ENCODE data around the gene TSEN2.
A peak's percentile ranks its signal among the peaks of the same experiment; 100 is the strongest.
"Not testable (repeated sequence)": the region's sequence is repeated elsewhere in the genome, so short reads cannot be mapped to it uniquely, and the experiment has no call there.

The TSEN2 gene

DNA sequence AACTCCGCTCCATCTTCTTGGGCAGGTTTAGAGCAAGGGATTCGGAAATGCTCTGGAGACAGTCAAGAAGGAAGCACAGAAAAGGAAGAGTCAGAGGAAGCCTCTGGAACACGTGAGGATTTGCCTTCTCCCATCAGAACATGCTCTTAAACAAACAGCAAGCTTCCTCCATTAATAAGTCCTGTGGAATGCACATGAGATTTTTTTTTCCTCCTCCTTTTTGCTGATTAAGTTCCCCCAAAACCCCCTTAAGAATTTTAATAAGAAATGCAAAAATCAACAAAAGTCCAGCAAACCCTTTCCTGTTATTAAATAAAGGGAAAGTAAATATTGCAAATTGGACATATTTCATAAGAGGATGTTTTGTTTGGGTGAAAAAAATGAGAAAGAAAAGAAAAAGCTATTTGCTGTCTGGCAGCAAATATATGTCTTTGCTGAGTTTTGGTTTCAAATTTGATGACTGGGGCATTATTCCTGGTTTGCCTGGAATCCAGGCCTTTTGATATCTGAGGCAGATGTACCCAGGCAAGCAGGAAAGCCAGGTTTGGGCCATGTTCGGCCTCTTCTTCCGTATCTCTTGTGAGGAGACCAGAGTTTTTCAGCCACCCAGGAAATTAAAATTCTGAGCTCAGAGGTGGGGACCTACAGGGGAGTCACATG is 7.9 kb upstream of the TSEN2 start:
- Mint-ChIP-seq H3K4me3 (no peak overlapping the region), H3K36me3 (ENCODE audit: low read depth) (no peaks in the 10 kb centered on the region), H3K27ac (no peak overlapping the region), H3K9me3 (no peaks in the 10 kb centered on the region), H3K27me3 (ENCODE audit: low read depth) (no peaks in the 10 kb centered on the region), H3K4me1 (ENCODE audit: low read depth) (peaks cover 2% of the 10 kb centered on the region)

DNA sequence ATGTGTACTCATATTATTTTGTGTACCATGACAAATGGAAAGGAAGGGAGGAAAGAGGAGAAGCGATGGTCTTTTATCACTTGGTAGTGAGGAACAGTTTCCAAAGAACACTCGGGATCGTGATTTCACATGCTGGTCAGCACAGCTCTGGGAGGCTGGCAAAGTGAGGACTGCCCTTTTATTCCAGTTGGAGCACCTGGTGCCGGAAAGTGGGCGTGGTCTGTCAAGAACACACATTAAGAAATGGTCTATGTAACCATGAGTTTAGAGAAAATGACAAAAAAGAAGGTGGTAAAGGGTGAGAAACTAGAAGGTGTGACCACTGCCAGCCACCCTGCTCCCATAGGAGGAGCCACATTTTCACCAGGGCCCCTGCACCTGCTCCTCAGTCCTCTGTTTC is 7.0 kb upstream of the TSEN2 start:
- no peaks in the 10 kb centered on the region for H3K9me3 Mint-ChIP-seq

DNA sequence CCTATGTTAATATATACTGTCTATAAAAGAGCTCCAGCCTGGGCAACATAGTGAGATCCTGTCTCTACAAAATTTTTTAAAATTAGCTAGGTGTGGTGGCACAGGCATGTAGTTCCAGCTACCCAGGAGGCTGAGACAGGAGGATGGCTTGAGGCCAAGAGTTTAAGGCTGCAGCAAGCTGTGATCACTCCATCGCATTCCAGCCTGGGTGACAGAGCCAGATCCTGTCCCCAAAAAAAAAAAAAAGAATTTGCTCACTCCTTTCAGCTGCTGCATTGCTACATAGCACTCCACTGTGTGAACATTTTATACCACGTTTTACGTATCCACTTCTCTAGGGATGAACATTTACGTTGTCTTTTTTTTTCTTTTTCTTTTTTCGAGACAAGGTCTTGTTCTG is 6.0 kb upstream of the TSEN2 start:
- no peak overlapping the region for H3K4me3 Mint-ChIP-seq
- no peaks in the 10 kb centered on the region for H3K36me3 Mint-ChIP-seq (ENCODE audit: low read depth)
- H3K9me3 Mint-ChIP-seq: no peaks in the 10 kb centered on the region
- peaks cover 6% of the 10 kb centered on the region for H3K4me1 Mint-ChIP-seq (ENCODE audit: low read depth)
- H3K27ac Mint-ChIP-seq: no peak overlapping the region
- H3K27me3 Mint-ChIP-seq (ENCODE audit: low read depth): no peaks in the 10 kb centered on the region

More for the DNA sequence above, 7.0 kb upstream of the TSEN2 start:
- H3K36me3 Mint-ChIP-seq (ENCODE audit: low read depth): no peaks in the 10 kb centered on the region
- no peak overlapping the region for H3K27ac Mint-ChIP-seq
- H3K4me3 Mint-ChIP-seq: no peak overlapping the region
- peaks cover 2% of the 10 kb centered on the region for H3K4me1 Mint-ChIP-seq (ENCODE audit: low read depth)
- H3K27me3 Mint-ChIP-seq (ENCODE audit: low read depth): no peaks in the 10 kb centered on the region

DNA sequence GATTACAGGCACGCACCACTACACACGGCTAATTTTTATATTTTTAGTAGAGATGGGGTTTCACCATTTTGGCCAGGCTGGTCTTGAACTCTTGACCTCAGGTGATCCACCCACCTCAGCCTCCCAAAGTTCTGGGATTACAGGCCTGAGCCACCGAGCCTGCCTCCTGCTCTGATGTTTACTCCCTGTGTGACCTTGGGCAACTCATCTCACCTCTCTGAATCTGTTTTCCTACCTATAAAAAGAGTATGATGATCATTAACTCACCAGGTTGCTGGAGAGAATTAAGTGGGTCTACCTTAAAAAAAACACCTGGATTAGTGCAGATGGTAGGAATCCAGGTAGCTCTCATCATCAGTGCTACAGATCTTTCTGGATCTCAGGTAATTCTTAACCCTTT is 5.1 kb upstream of the TSEN2 start:
- not testable (repeated sequence) for H3K4me3 Mint-ChIP-seq; H3K27me3 Mint-ChIP-seq (ENCODE audit: low read depth); H3K36me3 Mint-ChIP-seq (ENCODE audit: low read depth); H3K9me3 Mint-ChIP-seq; H3K27ac Mint-ChIP-seq
- peaks cover 14% of the 10 kb centered on the region for H3K4me1 Mint-ChIP-seq (ENCODE audit: low read depth)

DNA sequence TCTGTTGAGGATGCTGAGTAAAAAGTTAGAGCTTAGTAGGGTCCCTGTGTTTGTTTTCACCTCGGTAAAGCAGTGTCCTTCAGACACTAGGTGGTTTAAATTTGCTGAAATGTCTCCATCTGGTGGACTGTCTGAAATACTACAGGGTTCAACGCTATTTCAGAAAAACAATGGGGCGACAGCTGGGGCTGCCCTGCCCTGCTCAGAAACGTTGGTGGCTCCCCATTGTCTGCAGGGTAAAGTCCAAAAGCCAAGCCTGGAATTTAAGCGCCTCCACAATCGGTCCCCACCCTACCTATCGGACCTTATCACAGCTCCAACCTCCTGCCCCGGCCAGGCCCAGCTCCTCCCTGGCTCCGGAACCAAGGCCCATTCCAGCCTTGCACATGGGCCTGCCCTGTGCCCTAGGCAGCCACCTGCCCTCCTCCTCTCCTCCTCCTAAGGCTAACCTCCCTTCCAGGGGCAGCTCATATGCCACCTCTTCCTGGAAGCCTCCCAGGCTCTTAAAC is 4.3 kb upstream of the TSEN2 start:
- no peaks in the 10 kb centered on the region for H3K9me3 Mint-ChIP-seq
- H3K4me3 Mint-ChIP-seq: no peak overlapping the region
- no peaks in the 10 kb centered on the region for H3K36me3 Mint-ChIP-seq (ENCODE audit: low read depth)
- H3K27ac Mint-ChIP-seq: no peak overlapping the region
- peaks cover 17% of the 10 kb centered on the region for H3K4me1 Mint-ChIP-seq (ENCODE audit: low read depth)
- no peaks in the 10 kb centered on the region for H3K27me3 Mint-ChIP-seq (ENCODE audit: low read depth)

DNA sequence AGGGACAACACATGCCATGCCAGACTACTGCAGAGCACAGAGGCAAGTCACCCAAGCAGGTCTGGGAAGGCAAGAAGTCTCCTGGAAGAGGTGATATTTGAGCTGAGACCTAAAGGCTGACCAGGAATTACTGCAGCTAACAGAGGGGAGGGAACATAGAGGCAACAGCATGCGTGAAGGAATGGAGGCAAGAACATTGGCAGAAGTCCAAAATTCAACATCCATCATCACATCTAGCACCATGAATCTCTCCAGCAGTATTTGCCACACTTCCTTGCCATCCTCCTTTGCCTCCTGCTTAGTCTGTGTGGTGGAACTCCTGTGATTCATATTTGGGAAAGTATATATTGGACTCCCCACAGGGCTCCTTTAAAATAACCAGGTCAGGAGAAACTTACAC is 870 bp upstream of the TSEN2 start:
- Mint-ChIP-seq H3K9me3 (no peaks in the 10 kb centered on the region), H3K4me1 (ENCODE audit: low read depth) (peaks cover 22% of the 10 kb centered on the region), H3K36me3 (ENCODE audit: low read depth) (no peaks in the 10 kb centered on the region), H3K27ac (peak overlapping the region; percentile 91), H3K27me3 (ENCODE audit: low read depth) (no peaks in the 10 kb centered on the region), H3K4me3 (peak overlapping the region; percentile 95)

DNA sequence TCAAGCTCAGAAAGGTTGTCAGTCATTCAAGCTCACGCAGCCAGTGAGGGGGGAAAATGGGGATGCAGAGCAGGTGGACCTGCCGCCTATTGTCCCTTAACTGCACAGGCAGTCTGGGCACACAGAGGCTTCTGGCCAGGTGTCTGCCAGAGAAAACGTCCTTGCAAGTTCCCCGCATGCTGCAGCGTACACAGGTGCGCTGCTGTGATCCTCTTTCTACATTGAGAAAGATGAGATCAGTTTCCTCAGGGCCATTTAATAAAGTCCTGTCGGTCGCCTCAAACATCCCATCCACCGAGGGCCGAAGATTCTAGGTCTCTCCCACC is 445 bp upstream of the TSEN2 start:
- H3K36me3 Mint-ChIP-seq (ENCODE audit: low read depth): no peaks in the 10 kb centered on the region
- peak overlapping the region; percentile 95 for H3K4me3 Mint-ChIP-seq
- H3K4me1 Mint-ChIP-seq (ENCODE audit: low read depth): peaks cover 22% of the 10 kb centered on the region

DNA sequence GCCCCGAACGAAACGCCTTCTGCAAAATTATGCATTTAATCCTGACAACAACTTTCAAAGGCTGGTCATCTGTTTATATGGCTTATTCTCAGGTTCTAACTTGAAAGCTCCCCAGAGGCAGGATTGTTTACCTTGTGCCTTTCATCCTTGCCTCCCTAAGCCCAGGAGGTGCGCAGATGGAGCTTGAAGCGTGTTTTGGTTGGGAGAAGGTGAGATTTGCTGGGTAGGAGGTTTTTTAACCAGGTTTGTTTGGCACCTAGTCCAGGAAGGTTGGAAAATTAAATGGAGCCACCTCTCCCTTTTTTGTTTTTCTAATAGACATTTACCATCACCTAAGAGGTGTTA is 675 bp downstream of the TSEN2 start:
- peak overlapping the region; percentile 95 for H3K4me3 Mint-ChIP-seq

More for the DNA sequence above, 445 bp upstream of the TSEN2 start:
- H3K27ac Mint-ChIP-seq: peak overlapping the region; percentile 91
- H3K9me3 Mint-ChIP-seq: no peaks in the 10 kb centered on the region
- H3K27me3 Mint-ChIP-seq (ENCODE audit: low read depth): no peaks in the 10 kb centered on the region

DNA sequence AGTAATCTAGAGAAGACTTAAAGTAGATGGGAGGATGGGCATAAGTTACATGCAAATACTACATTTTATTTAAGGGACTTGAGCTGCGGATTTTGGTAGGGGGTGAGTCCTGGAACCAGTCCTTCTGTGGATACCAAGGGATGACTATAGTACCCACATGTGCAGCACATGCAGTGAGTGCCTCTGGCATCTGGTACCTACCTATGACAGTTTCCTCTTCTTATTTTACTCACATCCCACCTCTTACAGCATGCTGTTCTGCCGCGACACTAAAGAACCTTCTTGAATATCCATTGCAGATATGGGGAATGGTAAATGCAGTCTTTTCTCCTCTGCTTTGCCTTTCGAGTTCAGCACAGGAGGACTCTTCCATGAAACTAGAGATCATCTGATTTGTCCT is 1.7 kb downstream of the TSEN2 start:
- Mint-ChIP-seq H3K4me3 (no peak overlapping the region), H3K4me1 (ENCODE audit: low read depth) (peaks cover 20% of the 10 kb centered on the region), H3K27ac (no peak overlapping the region), H3K9me3 (no peaks in the 10 kb centered on the region), H3K36me3 (ENCODE audit: low read depth) (peaks cover 3% of the 10 kb centered on the region), H3K27me3 (ENCODE audit: low read depth) (no peaks in the 10 kb centered on the region)

More for the DNA sequence above, 675 bp downstream of the TSEN2 start:
- Mint-ChIP-seq H3K9me3 (no peaks in the 10 kb centered on the region), H3K4me1 (ENCODE audit: low read depth) (peaks cover 20% of the 10 kb centered on the region), H3K36me3 (ENCODE audit: low read depth) (no peaks in the 10 kb centered on the region), H3K27me3 (ENCODE audit: low read depth) (no peaks in the 10 kb centered on the region), H3K27ac (peak overlapping the region; percentile 91)

DNA sequence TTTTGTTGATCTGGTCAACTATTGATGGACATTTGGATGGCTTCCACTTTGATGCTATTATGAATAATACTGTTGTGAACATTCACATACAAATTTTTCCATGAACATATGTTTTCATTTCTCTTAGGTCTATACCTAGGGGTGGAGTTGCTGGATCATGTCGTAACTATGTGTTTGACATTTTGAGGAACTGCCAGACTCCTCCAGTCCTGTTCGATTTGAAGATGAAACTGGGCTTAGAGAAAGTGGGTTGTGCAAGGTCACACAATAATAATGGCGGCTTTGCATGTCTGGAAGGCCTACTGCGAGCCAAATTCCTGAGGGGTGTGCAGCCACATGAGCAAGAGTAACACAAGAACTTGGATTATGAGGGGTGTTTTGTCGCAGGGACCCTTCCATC is 2.6 kb downstream of the TSEN2 start:
- Mint-ChIP-seq H3K27ac (no peak overlapping the region), H3K27me3 (ENCODE audit: low read depth) (no peaks in the 10 kb centered on the region), H3K9me3 (no peaks in the 10 kb centered on the region), H3K4me3 (no peak overlapping the region), H3K36me3 (ENCODE audit: low read depth) (peaks cover 3% of the 10 kb centered on the region), H3K4me1 (ENCODE audit: low read depth) (peaks cover 20% of the 10 kb centered on the region)

DNA sequence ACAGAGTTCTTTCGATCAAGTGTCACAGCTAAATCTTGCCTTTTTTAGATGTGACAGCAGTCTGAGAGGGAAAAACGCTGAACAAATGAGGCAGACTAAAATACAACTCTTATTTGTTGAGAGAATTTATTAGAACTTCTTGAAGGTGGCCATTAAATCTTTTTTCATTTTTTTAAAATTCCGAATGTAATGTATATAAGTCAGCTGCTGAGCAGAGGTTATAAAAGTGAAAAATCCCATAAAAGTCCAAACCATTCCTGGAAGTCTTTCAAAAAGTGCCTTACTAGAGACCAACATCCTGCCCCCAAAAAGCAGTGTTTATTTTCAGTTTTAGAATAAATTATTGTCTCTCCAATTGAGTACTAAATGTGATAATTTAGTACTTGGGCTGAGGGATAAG is 3.1 kb downstream of the TSEN2 start:
- H3K27me3 Mint-ChIP-seq (ENCODE audit: low read depth): no peaks in the 10 kb centered on the region
- H3K36me3 Mint-ChIP-seq (ENCODE audit: low read depth): peaks cover 3% of the 10 kb centered on the region
- H3K4me1 Mint-ChIP-seq (ENCODE audit: low read depth): peaks cover 20% of the 10 kb centered on the region
- H3K9me3 Mint-ChIP-seq: no peaks in the 10 kb centered on the region
- no peak overlapping the region for H3K4me3 Mint-ChIP-seq
- H3K27ac Mint-ChIP-seq: no peak overlapping the region

DNA sequence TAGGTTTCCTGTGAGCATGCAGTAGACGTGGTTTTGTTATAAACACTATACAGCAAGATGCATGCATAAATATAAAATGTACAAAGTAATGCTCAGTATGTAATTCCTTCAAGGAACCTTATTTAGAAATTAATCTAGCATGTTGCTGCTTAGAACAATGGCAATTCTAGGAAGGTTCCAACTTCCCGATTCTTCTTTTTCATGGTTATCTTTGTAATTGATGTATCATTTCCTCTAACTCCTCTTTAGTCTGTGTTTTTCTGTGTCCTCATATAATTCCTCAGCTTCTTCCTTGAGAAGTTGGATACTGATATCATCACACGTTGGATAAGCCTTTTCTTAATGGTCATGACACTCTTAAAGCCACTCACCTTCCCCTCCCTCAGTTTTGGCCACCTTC is 3.5 kb downstream of the TSEN2 start:
- Mint-ChIP-seq H3K4me1 (ENCODE audit: low read depth) (peaks cover 19% of the 10 kb centered on the region), H3K4me3 (no peak overlapping the region), H3K36me3 (ENCODE audit: low read depth) (peaks cover 3% of the 10 kb centered on the region), H3K27ac (no peak overlapping the region), H3K9me3 (no peaks in the 10 kb centered on the region), H3K27me3 (ENCODE audit: low read depth) (no peaks in the 10 kb centered on the region)

DNA sequence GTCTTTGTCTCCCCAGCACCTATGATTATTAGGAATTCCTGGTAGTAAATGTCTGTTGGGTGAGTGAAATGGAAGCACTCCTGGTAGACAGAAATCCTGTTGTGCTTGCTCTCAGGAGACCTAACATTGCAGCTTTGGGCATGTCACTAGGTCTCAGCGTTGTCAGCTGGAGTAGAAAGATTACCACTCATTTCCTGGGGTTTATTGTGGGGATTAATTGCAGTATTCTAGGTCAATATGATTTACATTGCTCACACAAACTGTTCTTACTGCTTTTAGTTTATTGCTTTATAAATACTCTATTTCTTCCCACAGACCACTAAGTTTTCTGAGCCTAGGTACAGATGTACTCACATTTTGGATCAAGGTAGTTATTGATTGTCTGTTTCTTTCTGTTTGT is 5.1 kb downstream of the TSEN2 start:
- peaks cover 3% of the 10 kb centered on the region for H3K36me3 Mint-ChIP-seq (ENCODE audit: low read depth)
- H3K4me1 Mint-ChIP-seq (ENCODE audit: low read depth): peaks cover 7% of the 10 kb centered on the region
- H3K27ac Mint-ChIP-seq: no peak overlapping the region
- H3K4me3 Mint-ChIP-seq: no peak overlapping the region
- H3K27me3 Mint-ChIP-seq (ENCODE audit: low read depth): no peaks in the 10 kb centered on the region
- no peaks in the 10 kb centered on the region for H3K9me3 Mint-ChIP-seq

DNA sequence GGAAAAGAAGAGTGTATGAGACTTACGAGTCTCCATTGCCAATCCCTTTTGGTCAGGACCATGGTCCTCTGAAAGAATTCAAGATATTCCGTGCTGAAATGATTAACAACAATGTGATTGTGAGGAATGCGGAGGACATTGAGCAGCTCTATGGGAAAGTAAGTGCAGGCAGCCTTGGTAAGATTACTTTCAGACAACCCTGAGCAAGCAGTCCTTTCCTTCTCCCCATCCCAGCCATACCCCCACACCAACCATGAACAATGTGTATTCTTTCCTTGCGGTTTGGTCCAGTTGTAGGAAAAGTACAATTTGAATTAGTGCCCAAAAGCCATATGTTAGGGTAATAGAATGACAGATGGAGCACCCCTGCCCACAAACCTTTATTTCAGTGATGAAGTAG is 5.6 kb downstream of the TSEN2 start:
- Mint-ChIP-seq H3K36me3 (ENCODE audit: low read depth) (peaks cover 4% of the 10 kb centered on the region), H3K27me3 (ENCODE audit: low read depth) (no peaks in the 10 kb centered on the region), H3K4me3 (no peak overlapping the region), H3K4me1 (ENCODE audit: low read depth) (peaks cover 6% of the 10 kb centered on the region), H3K9me3 (no peaks in the 10 kb centered on the region), H3K27ac (no peak overlapping the region)

DNA sequence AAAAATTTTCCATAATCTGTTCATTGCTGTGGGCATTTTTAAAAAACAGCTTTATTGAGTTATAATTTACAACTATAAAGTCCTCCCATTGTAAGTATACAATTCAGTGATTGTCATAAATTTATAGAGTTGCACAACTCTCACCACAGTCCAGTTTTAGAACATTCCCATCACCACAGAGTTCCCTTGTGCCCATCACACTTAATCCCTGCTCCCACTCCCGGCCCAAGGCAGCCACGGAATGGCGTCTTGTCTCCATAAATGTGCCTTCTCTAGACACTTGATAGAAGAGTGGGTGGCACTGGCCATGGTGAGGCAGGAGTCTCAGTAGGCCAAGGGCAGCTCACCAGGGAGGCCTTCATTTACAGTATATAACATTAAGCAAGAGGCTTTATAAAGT is 6.3 kb downstream of the TSEN2 start:
- Mint-ChIP-seq H3K4me3 (no peak overlapping the region), H3K27me3 (ENCODE audit: low read depth) (no peaks in the 10 kb centered on the region), H3K4me1 (ENCODE audit: low read depth) (no peaks in the 10 kb centered on the region), H3K27ac (no peak overlapping the region), H3K9me3 (no peaks in the 10 kb centered on the region), H3K36me3 (ENCODE audit: low read depth) (peaks cover 4% of the 10 kb centered on the region)

Data from T-helper 1 cell treated with Interleukin-12 subunit alpha and Interleukin-12 subunit beta and Interleukin-4 antibody, amounts not matched to agents 30 μg/mL and 1 μg/mL, for 36 hours (primary cell).